B cell (primary cell): Measurements from ENCODE around the gene ZNF140.

Experiments
- CTCF ChIP-seq: fragments of 200-600 bp; IDR thresholded peaks from one replicate; pipeline ENCODE4 v1.8.0; 2022; ENCODE audit warnings: antibody characterized with exemption, mild to moderate bottlenecking
- EZH2 ChIP-seq: IDR thresholded peaks from 2 replicates; pipeline ENCODE4 v1.6.1; 2012; ENCODE audit warnings: borderline replicate concordance, low read depth, mild to moderate bottlenecking, moderate library complexity, low read length; ENCODE audit not compliant: insufficient read depth, poor library complexity, severe bottlenecking

DNA sequence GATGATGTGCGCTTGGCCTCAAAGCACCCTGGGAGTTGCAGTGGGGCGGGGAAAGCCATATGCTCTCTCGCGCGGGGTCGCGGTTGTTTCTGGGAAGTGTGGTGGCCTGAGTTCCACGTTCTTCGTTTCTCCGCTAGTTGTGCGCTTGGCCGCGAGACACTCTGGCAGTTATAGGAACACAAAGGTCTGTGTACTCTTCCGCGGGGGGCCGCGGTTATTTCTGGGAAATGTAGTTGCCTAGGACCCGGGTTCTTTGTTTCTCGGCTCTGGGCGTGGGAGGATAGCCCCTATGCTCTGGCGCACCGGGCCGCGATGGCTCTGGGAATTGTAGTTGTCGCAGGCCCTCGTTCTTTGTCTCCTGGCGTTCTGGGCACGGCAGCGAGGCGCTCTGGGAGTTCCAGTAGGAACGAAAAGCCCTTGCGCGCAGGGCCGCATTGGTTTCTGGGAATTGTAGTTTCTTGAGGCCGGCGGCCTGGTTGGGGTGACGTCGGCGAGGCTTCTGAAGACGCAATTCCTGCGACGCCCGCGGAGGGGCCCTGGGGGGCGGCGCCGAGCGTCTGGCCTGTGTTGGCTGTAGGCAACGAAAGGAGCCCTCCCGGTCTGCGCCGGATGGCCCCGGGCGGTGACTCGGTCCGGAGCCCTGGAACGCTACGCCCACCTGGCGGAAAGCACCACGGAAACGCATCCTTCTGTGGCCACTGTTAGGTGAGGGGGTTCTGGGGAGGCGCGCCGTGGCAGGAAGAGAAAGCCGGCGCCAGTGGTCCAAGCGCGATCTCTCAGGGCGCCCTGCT is at the start of gene ZNF140:
- TF ChIP-seq CTCF (peak; percentile 47), EZH2 (no peak)
